ENCODE data around the gene ANP32B.
"Not testable (repeated sequence)": the region's sequence is repeated elsewhere in the genome, so short reads cannot be mapped to it uniquely, and the experiment has no call there.

ANP32B gene

DNA sequence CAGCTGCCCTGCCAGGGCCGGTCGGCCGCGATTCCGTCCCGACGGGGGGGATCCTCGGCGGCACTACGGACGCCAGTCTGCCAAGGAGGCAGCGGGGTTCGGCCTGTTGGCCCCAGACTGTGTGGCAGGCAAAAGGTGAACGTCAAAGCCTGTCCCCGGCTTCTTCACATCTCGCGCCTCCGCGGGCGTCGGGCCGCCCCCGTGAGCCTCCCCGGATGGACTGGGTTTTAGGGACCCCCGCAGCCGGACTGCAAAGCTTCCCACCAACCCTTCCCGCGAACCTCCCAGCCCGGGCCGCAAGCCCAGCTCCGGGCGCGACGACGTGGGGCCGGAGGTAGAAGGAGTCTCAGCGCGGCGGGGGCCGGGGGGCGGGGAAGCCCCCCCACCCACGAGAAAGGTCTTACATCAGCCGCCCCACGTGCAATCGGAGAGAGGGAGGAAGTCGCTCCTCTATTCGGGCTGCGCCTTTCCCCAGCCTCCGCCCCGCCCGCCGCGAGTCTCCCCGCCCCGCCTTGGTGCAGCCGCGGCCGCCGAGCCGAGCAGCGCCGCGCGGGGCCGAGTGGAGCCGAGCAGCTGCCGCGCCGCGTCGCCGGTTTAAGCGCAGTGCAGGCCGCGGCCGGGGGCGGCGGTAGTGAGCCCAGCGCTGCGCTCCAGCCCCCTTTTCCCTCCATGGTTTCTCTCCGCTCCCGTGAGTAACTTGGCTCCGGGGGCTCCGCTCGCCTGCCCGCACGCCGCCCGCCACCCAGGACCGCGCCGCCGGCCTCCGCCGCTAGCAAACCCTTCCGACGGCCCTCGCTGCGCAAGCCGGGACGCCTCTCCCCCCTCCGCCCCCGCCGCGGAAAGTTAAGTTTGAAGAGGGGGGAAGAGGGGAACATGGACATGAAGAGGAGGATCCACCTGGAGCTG is at the start of gene ANP32B:
ANP32B (plus strand) TSS at position 659 of the 906 bp plus-strand sequence; CDS start at position 874, 215 bp downstream.
- H3K27ac ChIP-seq: peak within 1 kb of the TSS; percentile 92 to 100 (median 98)
- peak within 1 kb of the TSS; percentile 59 to 93 (median 87) for H3K4me3 ChIP-seq

DNA sequence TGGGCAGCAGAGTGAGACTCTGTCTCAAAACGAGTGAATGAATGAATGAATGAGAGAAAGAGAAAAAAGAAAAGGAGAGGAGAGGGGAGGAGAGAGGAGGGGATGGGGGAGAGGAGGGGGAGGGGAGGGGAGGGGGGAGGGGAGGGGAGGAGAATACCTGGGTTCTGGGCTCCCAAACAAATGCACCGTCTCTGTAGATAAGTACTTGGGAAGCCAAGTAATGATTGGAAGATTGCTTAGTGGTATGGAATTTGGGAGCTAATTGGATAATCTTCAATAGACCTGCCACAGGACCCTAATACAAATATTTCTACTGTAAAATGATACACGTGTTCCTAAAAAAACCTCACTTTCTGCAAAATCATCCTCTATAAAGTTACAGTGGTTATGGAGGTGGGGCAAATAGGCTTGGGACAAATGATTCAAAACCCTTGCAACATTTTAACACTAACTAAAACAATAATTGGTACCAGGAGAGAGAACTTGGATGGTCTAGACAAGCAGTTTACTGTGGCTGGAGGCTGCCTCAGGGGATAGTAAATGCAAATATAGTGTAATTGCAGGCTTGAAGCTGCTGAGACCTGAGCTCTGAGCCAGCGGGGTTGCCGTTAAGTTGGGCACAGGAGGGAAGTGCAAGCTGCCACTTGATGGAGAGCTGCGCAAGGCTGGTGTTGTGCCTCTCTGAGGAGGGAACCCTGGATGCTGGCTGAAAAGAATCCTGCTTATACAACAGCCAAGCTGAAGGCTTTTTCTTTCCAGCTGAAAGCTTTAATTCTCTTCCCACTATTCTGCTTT is 48.6 kb upstream of the ANP32B start:
- no peak overlapping the region for H3K27ac ChIP-seq
- no peak overlapping the region for H3K4me3 ChIP-seq

GRCh38 chr9:97935276-97935675 is 47.9 kb upstream of the ANP32B start:
- Histone ChIP-seq H3K4me3 (no peak overlapping the region), H3K27ac (no peak overlapping the region)

DNA sequence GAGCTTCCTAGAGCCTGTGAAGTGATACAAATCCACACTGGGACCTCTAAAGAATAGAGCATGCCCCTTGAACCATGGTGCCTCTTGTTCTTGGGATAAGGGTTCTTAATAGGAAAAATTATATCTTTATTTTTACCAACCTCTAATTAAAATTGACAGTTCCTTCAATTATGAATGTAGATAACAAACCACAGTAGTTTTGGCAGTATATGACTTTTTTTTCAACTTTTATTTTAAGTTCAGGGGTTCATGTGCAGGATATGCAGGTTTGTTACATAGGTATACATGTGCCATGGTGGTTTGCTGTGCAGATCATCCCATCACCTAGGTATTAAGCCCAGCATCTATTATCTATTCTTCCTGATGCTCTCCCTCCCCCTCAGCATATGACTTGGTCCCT is 46.1 kb upstream of the ANP32B start:
- no peak overlapping the region for H3K4me3 ChIP-seq

GRCh38 chr9:97938081-97938644 is 45.0 kb upstream of the ANP32B start, which contains the start of gene HEMGN:
Gene HEMGN (minus strand): TSS chr9:97938172. CDS start chr9:97938136, 36 bp downstream.
- H3K4me3 ChIP-seq: no peak within 1 kb of the TSS
- H3K27ac ChIP-seq: peak within 1 kb of the TSS in 1 of 21 experiments; percentile 48

More for the DNA sequence above, 46.1 kb upstream of the ANP32B start:
- H3K27ac ChIP-seq: no peak overlapping the region

DNA sequence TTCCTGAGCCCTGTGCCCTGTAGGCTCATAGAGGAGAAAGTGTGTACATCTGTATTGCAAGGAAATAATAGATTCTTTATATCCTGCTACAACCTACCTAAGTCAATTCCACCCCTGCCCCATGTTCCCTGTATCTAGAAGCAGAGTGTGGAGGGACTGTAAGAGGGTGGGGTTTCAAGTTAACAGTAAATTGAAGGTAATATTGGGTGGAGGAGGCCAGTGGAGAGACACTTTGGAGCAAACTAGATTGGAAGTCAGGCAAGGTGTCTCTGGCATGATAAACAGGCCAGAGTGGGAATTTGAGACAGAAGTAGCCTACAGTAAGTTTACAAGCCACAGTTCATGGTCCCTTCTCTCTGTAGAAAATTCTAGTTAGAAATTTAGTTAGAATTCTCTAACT is 42.9 kb upstream of the ANP32B start:
- no peak overlapping the region for H3K4me3 ChIP-seq
- H3K27ac ChIP-seq: no peak overlapping the region

DNA sequence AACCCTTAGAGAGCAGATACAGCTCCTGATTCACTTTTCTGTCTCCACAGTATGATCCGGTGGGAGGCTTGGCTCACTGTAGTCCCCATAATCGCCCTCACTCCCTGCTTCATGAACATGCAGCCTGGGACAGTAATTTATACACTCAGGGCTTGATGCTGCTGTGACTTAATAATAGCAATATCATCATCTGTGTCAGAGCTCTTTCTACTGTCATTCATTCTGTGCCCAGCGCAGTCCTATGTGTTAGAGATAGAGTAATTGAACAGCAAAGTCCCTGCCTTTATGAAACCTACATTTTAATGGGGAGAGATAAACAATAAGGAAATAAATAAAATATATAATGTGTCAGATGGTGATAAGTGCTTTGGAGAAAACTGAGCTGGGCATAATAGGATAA is 42.4 kb upstream of the ANP32B start:
- Histone ChIP-seq H3K27ac (no peak overlapping the region), H3K4me3 (no peak overlapping the region)

GRCh38 chr9:97941323-97941722 is 41.8 kb upstream of the ANP32B start:
- no peak overlapping the region for H3K27ac ChIP-seq
- no peak overlapping the region for H3K4me3 ChIP-seq

DNA sequence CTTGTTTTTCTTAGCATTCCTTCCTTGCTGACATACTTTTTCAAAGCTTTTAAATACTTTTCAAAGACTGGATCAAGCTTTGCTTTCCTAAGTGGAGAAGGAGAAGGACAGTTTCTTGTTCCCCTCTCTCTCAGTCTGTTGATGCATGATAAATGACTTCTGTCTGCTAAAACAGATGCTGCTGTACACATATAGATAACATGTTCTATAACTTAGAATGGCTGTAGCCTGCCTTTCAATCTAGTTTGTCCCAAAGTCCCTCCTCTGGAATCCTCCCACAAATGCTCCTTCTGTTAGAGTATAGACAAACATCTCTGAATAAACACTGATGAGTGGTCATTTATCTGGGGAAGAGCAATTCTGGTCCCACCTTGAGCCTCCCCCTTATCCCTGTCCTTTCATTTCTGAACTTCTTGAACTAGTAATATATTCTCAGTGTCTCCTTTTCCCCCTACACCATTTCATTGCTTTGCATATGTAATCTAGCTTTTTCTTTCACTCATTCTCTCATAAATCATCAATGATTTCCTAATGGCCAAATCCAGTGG is 39.8 kb upstream of the ANP32B start:
- H3K27ac ChIP-seq: no peak overlapping the region

GRCh38 chr9:97944612-97945011 is 38.5 kb upstream of the ANP32B start:
- H3K4me3 ChIP-seq: no peak overlapping the region
- no peak overlapping the region for H3K27ac ChIP-seq

More for the DNA sequence above, 39.8 kb upstream of the ANP32B start:
- H3K4me3 ChIP-seq: no peak overlapping the region

GRCh38 chr9:97945470-97945869 is 37.7 kb upstream of the ANP32B start:
- H3K27ac ChIP-seq, H3K4me3 ChIP-seq: not testable (repeated sequence)

DNA sequence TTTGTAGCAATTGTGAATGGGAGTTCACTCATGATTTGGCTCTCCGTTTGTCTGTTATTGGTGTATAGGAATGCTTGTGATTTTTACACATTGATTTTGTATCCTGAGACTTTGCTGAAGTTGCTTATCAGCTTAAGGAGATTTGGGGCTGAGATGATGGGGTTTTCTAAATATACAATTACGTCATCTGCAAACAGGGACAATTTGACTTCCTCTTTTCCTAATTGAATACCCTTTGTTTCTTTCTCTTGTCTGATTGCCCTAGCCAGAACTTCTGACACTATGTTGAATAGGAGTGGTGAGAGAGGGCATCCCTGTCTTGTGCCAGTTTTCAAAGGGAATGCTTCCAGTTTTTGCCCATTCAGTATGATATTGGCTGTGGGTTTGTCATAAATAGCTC is 36.0 kb upstream of the ANP32B start:
- H3K27ac ChIP-seq: not testable (repeated sequence)

GRCh38 chr9:97950873-97951272 is 32.3 kb upstream of the ANP32B start:
- not testable (repeated sequence) for H3K4me3 ChIP-seq, H3K27ac ChIP-seq

More for the DNA sequence above, 36.0 kb upstream of the ANP32B start:
- not testable (repeated sequence) for H3K4me3 ChIP-seq

GRCh38 chr9:97954550-97954989 is 28.6 kb upstream of the ANP32B start:
- no peak overlapping the region for H3K27ac ChIP-seq

DNA sequence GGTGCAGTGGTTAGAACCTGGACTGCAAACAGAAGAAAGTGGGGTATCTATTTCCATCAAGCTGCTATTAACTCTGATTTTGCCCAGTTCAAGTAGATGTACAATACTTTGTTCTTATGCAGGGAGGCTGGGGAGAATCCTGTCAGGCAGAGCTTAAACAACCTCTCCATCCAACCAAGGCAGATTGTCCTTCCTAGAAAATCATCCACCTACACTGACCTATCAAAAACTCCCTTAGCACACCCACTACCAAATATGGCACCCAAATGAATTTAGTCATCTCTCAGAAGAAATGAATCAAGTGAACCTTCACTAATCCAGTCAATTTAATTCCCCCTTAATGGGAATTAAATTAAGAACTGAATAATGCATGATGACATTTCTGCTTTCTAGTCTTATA is 26.8 kb upstream of the ANP32B start:
- Histone ChIP-seq H3K27ac (no peak overlapping the region), H3K4me3 (no peak overlapping the region)

More at GRCh38 chr9:97954550-97954989, 28.6 kb upstream of the ANP32B start:
- H3K4me3 ChIP-seq: no peak overlapping the region

DNA sequence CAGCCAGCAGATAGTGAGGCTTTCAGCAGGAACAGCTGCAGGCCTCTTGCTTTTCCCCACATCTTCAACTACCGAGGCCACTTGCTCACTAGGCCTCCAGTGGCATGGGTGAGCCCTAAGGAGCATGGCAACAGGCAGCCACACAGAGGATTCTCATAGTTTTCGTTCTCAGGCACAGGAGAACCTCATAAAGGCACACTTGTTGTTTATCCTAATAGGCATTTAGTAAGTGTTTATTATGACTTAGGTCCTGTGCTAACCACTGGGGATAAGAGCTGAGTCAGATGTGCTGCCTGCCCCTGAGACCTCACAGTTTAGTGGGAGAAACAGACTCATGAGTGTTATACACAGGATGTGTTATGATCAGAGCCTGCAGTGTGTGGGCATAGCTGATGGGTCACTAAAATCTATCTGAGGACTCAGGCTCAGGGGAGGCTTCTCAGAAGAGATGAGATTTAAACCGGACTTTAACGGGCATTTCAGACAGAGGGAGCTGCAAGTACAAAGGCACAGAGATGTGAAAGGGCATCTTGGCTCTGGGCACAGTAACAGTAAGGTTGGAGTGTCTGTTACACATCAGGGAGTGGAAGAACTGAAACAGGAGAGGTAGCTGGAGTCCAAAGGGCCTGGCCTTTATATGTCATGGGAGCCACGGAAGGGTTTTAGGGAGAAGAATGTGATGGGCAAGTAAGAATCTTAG is 24.2 kb upstream of the ANP32B start:
- H3K27ac ChIP-seq: no peak overlapping the region

GRCh38 chr9:97959585-97959984 is 23.6 kb upstream of the ANP32B start:
- no peak overlapping the region for H3K4me3 ChIP-seq
- no peak overlapping the region for H3K27ac ChIP-seq

More for the DNA sequence above, 24.2 kb upstream of the ANP32B start:
- H3K4me3 ChIP-seq: no peak overlapping the region

DNA sequence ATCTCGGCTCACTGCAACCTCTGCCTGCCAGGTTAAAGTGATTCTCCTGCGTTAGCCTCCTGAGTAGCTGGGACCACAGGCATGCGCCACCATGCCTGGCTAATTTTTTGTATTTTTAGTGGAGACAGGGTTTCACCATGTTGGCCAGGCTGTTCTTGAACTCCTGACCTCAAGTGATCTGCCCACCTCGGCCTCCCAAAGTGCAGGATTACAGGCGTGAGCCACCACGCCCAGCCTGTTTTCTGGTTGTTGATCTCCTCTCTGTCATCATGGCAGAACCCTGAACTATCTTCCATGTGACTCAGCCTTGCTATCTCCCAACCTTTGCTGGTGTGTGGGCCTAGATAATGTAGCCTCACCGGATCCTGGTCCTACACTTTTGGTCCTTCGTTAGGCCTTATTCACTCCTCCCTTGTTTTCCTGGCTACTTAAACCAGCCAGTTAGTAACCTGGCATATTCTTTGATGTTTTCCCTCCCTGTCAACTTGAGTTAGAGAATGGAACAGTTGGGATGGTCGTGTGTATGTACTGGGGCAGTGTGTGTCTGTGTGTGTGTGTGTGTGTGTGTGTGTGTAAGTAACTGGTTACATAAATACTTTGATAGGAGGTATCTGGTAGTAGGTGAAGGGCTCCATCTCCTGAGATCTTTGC is 22.3 kb upstream of the ANP32B start:
- not testable (repeated sequence) for H3K4me3 ChIP-seq, H3K27ac ChIP-seq

GRCh38 chr9:97961361-97961760 is 21.8 kb upstream of the ANP32B start:
- H3K27ac ChIP-seq: no peak overlapping the region
- H3K4me3 ChIP-seq: no peak overlapping the region
